ENCODE data around the gene FTO.

FTO gene

DNA sequence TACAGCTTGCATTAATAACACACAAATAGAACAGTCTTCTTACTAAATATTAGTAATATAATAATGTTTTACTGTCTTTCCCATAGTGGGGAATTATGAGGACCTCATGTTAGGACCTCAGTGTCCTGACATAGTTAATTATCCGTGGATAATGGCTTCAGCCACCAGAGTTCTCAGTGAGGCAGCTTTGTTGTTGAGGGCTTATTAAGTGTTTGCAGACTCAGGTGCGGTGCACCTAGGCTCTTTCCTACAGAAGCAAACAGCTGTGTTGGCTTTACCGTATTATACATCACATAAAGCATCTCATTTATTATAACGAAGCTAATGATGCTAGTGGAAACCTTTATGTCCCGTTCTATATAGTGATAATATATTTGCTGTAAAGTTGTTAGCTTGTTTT, 246.7 kb downstream of the FTO start:
- H2AFZ ChIP-seq (ENCODE audit: low read length), result no peak overlapping the region
- H3K4me3 ChIP-seq (ENCODE audit: low read length in 2 of 2), result no peak overlapping the region
- no peak overlapping the region for H2BK15ac ChIP-seq (ENCODE audit: low read length)
- H3K4me2 ChIP-seq (ENCODE audit: insufficient read depth, low read length, poor library complexity, severe bottlenecking), result no peak overlapping the region
- no peaks in the 10 kb centered on the region for H3K27me3 ChIP-seq (ENCODE audit: control insufficient read depth in 3 of 3, insufficient read depth in 3 of 3, low read depth in 1 of 3, low read length in 3 of 3)
- H2AK5ac ChIP-seq (ENCODE audit: low read depth, low read length), result no peak overlapping the region
- H3K14ac ChIP-seq (ENCODE audit: low read length), result no peak overlapping the region
- no peak for DNase-seq (ENCODE audit: low spot score)
- H2BK12ac ChIP-seq (ENCODE audit: low read length), result no peak overlapping the region
- H3K4ac ChIP-seq (ENCODE audit: low read length), result no peak overlapping the region
- no peak overlapping the region for H4K8ac ChIP-seq (ENCODE audit: low read depth, low read length)
- no peak overlapping the region for H2BK5ac ChIP-seq (ENCODE audit: low read length)
- H3K79me1 ChIP-seq (ENCODE audit: low read depth, low read length), result no peaks in the 10 kb centered on the region
- H3K18ac ChIP-seq (ENCODE audit: low read length), result no peak overlapping the region
- no peak overlapping the region for H3K27ac ChIP-seq (replicated peaks; ENCODE audit: low read length)
- H3K4me1 ChIP-seq (ENCODE audit: control insufficient read depth in 2 of 2, insufficient read depth in 1 of 2, low read depth in 1 of 2, low read length in 2 of 2), result no peaks in the 10 kb centered on the region
- no peak overlapping the region for H3K23ac ChIP-seq (ENCODE audit: low read depth, low read length, poor library complexity)
- no CpG with 5 or more reads among the region's 5 CpGs for WGBS, 2 donors (ENCODE audit: extremely low coverage in 2 of 2, insufficient read length in 2 of 2, insufficient replicate concordance in 1 of 2)
- H2BK120ac ChIP-seq (ENCODE audit: low read depth, low read length), result no peak overlapping the region
- no peaks in the 10 kb centered on the region for H3K9me3 ChIP-seq (replicated peaks in 1 of 2; ENCODE audit: control insufficient read depth in 2 of 2, insufficient read depth in 1 of 2, low read depth in 1 of 2, low read length in 2 of 2)
- no peak overlapping the region for H4K91ac ChIP-seq (ENCODE audit: low read depth, low read length, poor library complexity)
- no peak overlapping the region for H3K9ac ChIP-seq (ENCODE audit: low read depth, low read length, poor library complexity)
- no peaks in the 10 kb centered on the region for H3K36me3 ChIP-seq (replicated peaks in 1 of 2; ENCODE audit: control insufficient read depth in 2 of 2, insufficient read depth in 2 of 2, low read length in 2 of 2)

DNA sequence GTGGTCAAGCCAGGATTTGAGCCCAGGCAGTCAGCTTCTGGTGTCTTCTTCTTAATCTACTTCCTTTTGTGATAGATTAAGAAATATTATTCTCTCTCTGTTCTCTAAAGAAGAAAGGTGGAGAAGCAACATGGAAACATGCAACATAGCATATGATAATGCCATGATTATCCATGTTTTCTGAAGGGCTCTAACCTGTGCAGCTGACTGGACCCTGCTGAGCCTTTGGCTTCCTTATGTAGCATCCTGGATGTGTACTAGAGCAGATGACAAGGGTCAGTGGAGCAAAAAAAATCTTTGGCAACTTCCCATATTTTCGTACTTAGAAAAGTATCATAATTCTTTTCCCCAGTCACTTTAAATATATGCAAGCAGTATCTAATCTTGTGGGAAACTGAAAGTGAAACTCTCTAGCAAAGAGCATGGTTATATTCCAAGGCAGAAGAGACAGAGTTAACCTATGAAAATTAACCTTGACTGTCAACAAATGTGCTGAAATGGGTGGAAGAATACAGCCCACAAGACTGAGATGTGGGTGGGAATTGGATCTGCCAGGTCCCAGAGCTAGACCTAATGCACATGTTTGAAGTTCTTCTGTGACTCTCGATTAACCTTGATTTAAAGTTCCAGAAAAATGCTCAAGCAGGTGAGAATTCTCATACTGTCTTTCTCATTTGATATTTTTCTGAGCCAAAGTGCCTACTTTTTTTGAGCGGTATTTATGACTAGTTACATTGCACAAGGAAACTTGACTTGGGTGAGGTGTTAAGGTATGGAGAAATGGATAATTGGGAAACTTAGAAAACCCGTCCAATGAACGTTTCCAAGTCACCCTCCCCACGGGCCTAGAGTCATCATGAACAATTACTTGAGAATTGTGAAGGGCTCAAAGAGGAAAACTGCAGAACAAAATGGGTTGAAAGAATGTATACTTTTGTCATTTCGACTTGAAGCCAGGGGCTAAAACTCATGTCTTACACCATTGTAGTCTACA, 248.6 kb downstream of the FTO start:
- H3K4me3 ChIP-seq (ENCODE audit: low read length in 2 of 2), result no peak overlapping the region
- H3K27ac ChIP-seq (replicated peaks; ENCODE audit: low read length), result no peak overlapping the region
- H3K9ac ChIP-seq (ENCODE audit: low read depth, low read length, poor library complexity), result no peak overlapping the region
- no peak overlapping the region for H2AFZ ChIP-seq (ENCODE audit: low read length)
- no CpG with 5 or more reads among the region's 7 CpGs for WGBS, 2 donors (ENCODE audit: extremely low coverage in 2 of 2, insufficient read length in 2 of 2, insufficient replicate concordance in 1 of 2)
- no peak overlapping the region for H3K18ac ChIP-seq (ENCODE audit: low read length)
- H3K79me1 ChIP-seq (ENCODE audit: low read depth, low read length), result no peaks in the 10 kb centered on the region
- no peak overlapping the region for H3K23ac ChIP-seq (ENCODE audit: low read depth, low read length, poor library complexity)
- no peak overlapping the region for H2BK120ac ChIP-seq (ENCODE audit: low read depth, low read length)
- no peak overlapping the region for H2BK5ac ChIP-seq (ENCODE audit: low read length)
- H3K4ac ChIP-seq (ENCODE audit: low read length), result no peak overlapping the region
- no peaks in the 10 kb centered on the region for H3K36me3 ChIP-seq (replicated peaks in 1 of 2; ENCODE audit: control insufficient read depth in 2 of 2, insufficient read depth in 2 of 2, low read length in 2 of 2)
- H3K27me3 ChIP-seq (ENCODE audit: control insufficient read depth in 3 of 3, insufficient read depth in 3 of 3, low read depth in 1 of 3, low read length in 3 of 3), result no peaks in the 10 kb centered on the region
- no peak overlapping the region for H2BK15ac ChIP-seq (ENCODE audit: low read length)
- no peaks in the 10 kb centered on the region for H3K4me1 ChIP-seq (ENCODE audit: control insufficient read depth in 2 of 2, insufficient read depth in 1 of 2, low read depth in 1 of 2, low read length in 2 of 2)
- H4K91ac ChIP-seq (ENCODE audit: low read depth, low read length, poor library complexity), result no peak overlapping the region
- H3K4me2 ChIP-seq (ENCODE audit: insufficient read depth, low read length, poor library complexity, severe bottlenecking), result no peak overlapping the region
- no peak for DNase-seq (ENCODE audit: low spot score)
- no peak overlapping the region for H3K14ac ChIP-seq (ENCODE audit: low read length)
- no peak overlapping the region for H2BK12ac ChIP-seq (ENCODE audit: low read length)
- no peak overlapping the region for H2AK5ac ChIP-seq (ENCODE audit: low read depth, low read length)
- no peak overlapping the region for H4K8ac ChIP-seq (ENCODE audit: low read depth, low read length)
- H3K9me3 ChIP-seq (replicated peaks in 1 of 2; ENCODE audit: control insufficient read depth in 2 of 2, insufficient read depth in 1 of 2, low read depth in 1 of 2, low read length in 2 of 2), result no peaks in the 10 kb centered on the region

DNA sequence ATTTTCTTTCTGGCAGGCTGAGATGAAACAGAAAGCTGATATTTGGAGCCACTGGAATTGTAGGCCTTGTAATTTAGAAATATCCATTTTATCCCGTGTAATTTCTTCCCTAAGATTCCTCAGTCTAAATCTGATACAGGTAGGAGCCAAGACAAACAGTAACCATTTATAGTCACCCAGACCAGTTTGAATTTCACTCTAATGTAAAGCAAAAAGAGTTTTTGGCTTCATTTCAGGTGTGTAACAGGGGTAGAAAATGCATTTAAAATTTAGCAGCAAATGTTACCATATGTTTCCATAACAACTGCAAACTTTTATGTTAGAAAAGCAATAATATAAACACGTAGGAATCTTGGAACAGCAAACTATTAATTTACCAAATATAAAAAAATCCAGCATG, 249.4 kb downstream of the FTO start:
- no peaks in the 10 kb centered on the region for H3K36me3 ChIP-seq (replicated peaks in 1 of 2; ENCODE audit: control insufficient read depth in 2 of 2, insufficient read depth in 2 of 2, low read length in 2 of 2)
- no peak overlapping the region for H3K23ac ChIP-seq (ENCODE audit: low read depth, low read length, poor library complexity)
- no peaks in the 10 kb centered on the region for H3K9me3 ChIP-seq (replicated peaks in 1 of 2; ENCODE audit: control insufficient read depth in 2 of 2, insufficient read depth in 1 of 2, low read depth in 1 of 2, low read length in 2 of 2)
- H2BK15ac ChIP-seq (ENCODE audit: low read length), result no peak overlapping the region
- no peak overlapping the region for H3K4ac ChIP-seq (ENCODE audit: low read length)
- H2AFZ ChIP-seq (ENCODE audit: low read length), result no peak overlapping the region
- no peak overlapping the region for H3K18ac ChIP-seq (ENCODE audit: low read length)
- H3K14ac ChIP-seq (ENCODE audit: low read length), result no peak overlapping the region
- no peak overlapping the region for H2BK5ac ChIP-seq (ENCODE audit: low read length)
- H2AK5ac ChIP-seq (ENCODE audit: low read depth, low read length), result no peak overlapping the region
- no CpG with 5 or more reads among the region's 2 CpGs for WGBS, 2 donors (ENCODE audit: extremely low coverage in 2 of 2, insufficient read length in 2 of 2, insufficient replicate concordance in 1 of 2)
- H3K4me3 ChIP-seq (ENCODE audit: low read length in 2 of 2), result no peak overlapping the region
- H3K9ac ChIP-seq (ENCODE audit: low read depth, low read length, poor library complexity), result no peak overlapping the region
- H3K4me2 ChIP-seq (ENCODE audit: insufficient read depth, low read length, poor library complexity, severe bottlenecking), result no peak overlapping the region
- no peak overlapping the region for H4K91ac ChIP-seq (ENCODE audit: low read depth, low read length, poor library complexity)
- H3K4me1 ChIP-seq (ENCODE audit: control insufficient read depth in 2 of 2, insufficient read depth in 1 of 2, low read depth in 1 of 2, low read length in 2 of 2), result peaks cover 0 to 3% of the 10 kb centered on the region in 2 donors
- no peak overlapping the region for H4K8ac ChIP-seq (ENCODE audit: low read depth, low read length)
- DNase-seq (ENCODE audit: low spot score), result no peak
- H3K27ac ChIP-seq (replicated peaks; ENCODE audit: low read length), result no peak overlapping the region
- no peaks in the 10 kb centered on the region for H3K79me1 ChIP-seq (ENCODE audit: low read depth, low read length)
- no peak overlapping the region for H2BK120ac ChIP-seq (ENCODE audit: low read depth, low read length)
- no peaks in the 10 kb centered on the region for H3K27me3 ChIP-seq (ENCODE audit: control insufficient read depth in 3 of 3, insufficient read depth in 3 of 3, low read depth in 1 of 3, low read length in 3 of 3)
- H2BK12ac ChIP-seq (ENCODE audit: low read length), result no peak overlapping the region

DNA sequence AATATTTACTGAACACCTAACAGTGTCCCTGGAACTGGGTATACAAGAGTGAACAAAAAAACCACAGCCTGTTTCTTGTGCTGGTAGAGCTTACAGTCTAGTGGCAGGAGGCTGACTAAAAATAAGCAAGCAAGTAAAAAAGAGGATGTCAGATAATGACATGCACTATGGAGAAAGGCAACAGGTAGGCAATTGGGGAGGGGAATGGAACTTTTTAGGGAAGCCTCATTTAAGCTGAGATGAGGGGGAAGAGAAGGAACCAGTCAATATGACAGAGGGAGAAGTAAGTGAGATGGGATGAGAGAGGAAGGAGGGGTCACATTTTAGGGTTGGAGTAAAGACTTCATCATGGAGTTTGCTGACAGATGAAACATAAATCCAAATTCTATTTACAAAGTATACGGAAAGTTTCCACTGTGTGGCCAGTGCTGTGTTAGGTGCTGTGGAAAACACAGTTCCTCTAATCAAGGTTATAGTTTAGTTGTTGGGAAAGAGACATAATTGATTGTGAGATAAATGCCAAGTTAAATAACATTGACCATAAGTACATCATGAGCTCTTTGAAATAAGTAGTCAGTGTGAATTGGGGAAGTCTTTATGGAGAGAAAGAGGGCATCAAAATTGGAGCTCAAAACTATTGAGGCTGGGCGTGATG, 251.4 kb downstream of the FTO start:
- Histone ChIP-seq H2BK12ac (ENCODE audit: low read length) (no peak overlapping the region), H3K14ac (ENCODE audit: low read length) (no peak overlapping the region), H2BK5ac (ENCODE audit: low read length) (no peak overlapping the region), H3K27ac (replicated peaks; ENCODE audit: low read length) (no peak overlapping the region), H4K8ac (ENCODE audit: low read depth, low read length) (no peak overlapping the region), H3K4me2 (ENCODE audit: insufficient read depth, low read length, poor library complexity, severe bottlenecking) (no peak overlapping the region), H2BK120ac (ENCODE audit: low read depth, low read length) (no peak overlapping the region), H2AK5ac (ENCODE audit: low read depth, low read length) (no peak overlapping the region), H3K27me3 (ENCODE audit: control insufficient read depth in 3 of 3, insufficient read depth in 3 of 3, low read depth in 1 of 3, low read length in 3 of 3) (no peaks in the 10 kb centered on the region), H3K36me3 (replicated peaks in 1 of 2; ENCODE audit: control insufficient read depth in 2 of 2, insufficient read depth in 2 of 2, low read length in 2 of 2) (no peaks in the 10 kb centered on the region), H3K23ac (ENCODE audit: low read depth, low read length, poor library complexity) (no peak overlapping the region), H3K9me3 (replicated peaks in 1 of 2; ENCODE audit: control insufficient read depth in 2 of 2, insufficient read depth in 1 of 2, low read depth in 1 of 2, low read length in 2 of 2) (no peaks in the 10 kb centered on the region), H3K4me3 (ENCODE audit: low read length in 2 of 2) (no peak overlapping the region), H3K4me1 (ENCODE audit: control insufficient read depth in 2 of 2, insufficient read depth in 1 of 2, low read depth in 1 of 2, low read length in 2 of 2) (peaks cover 0 to 3% of the 10 kb centered on the region in 2 donors), H4K91ac (ENCODE audit: low read depth, low read length, poor library complexity) (no peak overlapping the region), H3K18ac (ENCODE audit: low read length) (no peak overlapping the region), H3K4ac (ENCODE audit: low read length) (no peak overlapping the region), H2AFZ (ENCODE audit: low read length) (no peak overlapping the region), H3K9ac (ENCODE audit: low read depth, low read length, poor library complexity) (no peak overlapping the region), H2BK15ac (ENCODE audit: low read length) (no peak overlapping the region), H3K79me1 (ENCODE audit: low read depth, low read length) (no peaks in the 10 kb centered on the region)
- DNase-seq (ENCODE audit: low spot score), result no peak
- no CpG with 5 or more reads among the region's 2 CpGs for WGBS, 2 donors (ENCODE audit: extremely low coverage in 2 of 2, insufficient read length in 2 of 2, insufficient replicate concordance in 1 of 2)

Measured in neuronal stem cell (in vitro differentiated cells).